GM18507 (cell line): Measurements from ENCODE around the gene NBDY.
A peak's percentile ranks its signal among the peaks of the same experiment; 100 is the strongest.
"Not testable (repeated sequence)": the region's sequence is repeated elsewhere in the genome, so short reads cannot be mapped to it uniquely, and the experiment has no call there.

ENCODE experiments used
- DNase-seq: peaks from one replicate; pipeline ENCODE4 v3.0.0; 2011; ENCODE audit warnings: low read depth; ENCODE audit not compliant: insufficient read length; ENCODE audit errors: extremely low spot score
- FAIRE-seq: peaks from 2 replicates; lab custom pipeline; 2011; peaks lifted over from hg19 to GRCh38; lab: Jason Lieb, UNC

Gene NBDY

GRCh38 chrX:56797574-56798338 is 68.7 kb downstream of the NBDY start:
- DNase-seq = no peak
- peak; percentile 50 for FAIRE-seq

- no peak for DNase-seq
- FAIRE-seq = no peak
Measured at GRCh38 chrX:56798339-56798711, 69.3 kb downstream of the NBDY start.

GRCh38 chrX:56798866-56799758 is 70.1 kb downstream of the NBDY start:
- no peak for FAIRE-seq
- DNase-seq = no peak

- DNase-seq = no peak
Measured at GRCh38 chrX:56800307-56800706, 71.3 kb downstream of the NBDY start.

GRCh38 chrX:56800801-56801200 is 71.8 kb downstream of the NBDY start:
- peak; percentile 96 for FAIRE-seq
- no peak for DNase-seq

More at GRCh38 chrX:56800307-56800706, 71.3 kb downstream of the NBDY start:
- FAIRE-seq = peak; percentile 12

- FAIRE-seq (no peak), DNase-seq (no peak)
Measured at GRCh38 chrX:56802428-56802827, 73.4 kb downstream of the NBDY start.

- DNase-seq (no peak), FAIRE-seq (peak; percentile 90)
Measured at GRCh38 chrX:56802921-56803849, 74.1 kb downstream of the NBDY start.

- no peak for DNase-seq
- no peak for FAIRE-seq
Measured at GRCh38 chrX:56803850-56804681, 75.0 kb downstream of the NBDY start.

- no peak for FAIRE-seq
Measured at GRCh38 chrX:56804867-56805266, 75.8 kb downstream of the NBDY start.

GRCh38 chrX:56805399-56805798 is 76.4 kb downstream of the NBDY start:
- FAIRE-seq = no peak
- no peak for DNase-seq

More at GRCh38 chrX:56804867-56805266, 75.8 kb downstream of the NBDY start:
- no peak for DNase-seq

- not testable (repeated sequence) for DNase-seq, FAIRE-seq
Measured at GRCh38 chrX:56806176-56806575, 77.1 kb downstream of the NBDY start.

- FAIRE-seq (no peak), DNase-seq (no peak)
Measured at GRCh38 chrX:56811599-56811998, 82.6 kb downstream of the NBDY start.

GRCh38 chrX:56812515-56813105 is 83.6 kb downstream of the NBDY start:
- DNase-seq = no peak

GRCh38 chrX:56813318-56813837 is 84.3 kb downstream of the NBDY start:
- DNase-seq (no peak), FAIRE-seq (no peak)

More at GRCh38 chrX:56812515-56813105, 83.6 kb downstream of the NBDY start:
- peak; percentile 96 for FAIRE-seq

GRCh38 chrX:56817179-56817578 is 88.1 kb downstream of the NBDY start:
- no peak for DNase-seq
- no peak for FAIRE-seq

- FAIRE-seq (no peak), DNase-seq (no peak)
Measured at GRCh38 chrX:56826020-56826419, 97.0 kb downstream of the NBDY start.

GRCh38 chrX:56833626-56834025 is 104.6 kb downstream of the NBDY start:
- no peak for DNase-seq
- no peak for FAIRE-seq

- no peak for DNase-seq
- no peak for FAIRE-seq
Measured at GRCh38 chrX:56853436-56853835, 124.4 kb downstream of the NBDY start.
